SHP77 treated with DMSO at 0.1 percent for 48 hours (cell line): Measurements from ENCODE around the gene NFKBIL1.

Source experiments
- DNase-seq: peaks from one replicate; lab custom pipeline; 2025; lab: John Stamatoyannopoulos, UW

NFKBIL1 gene

DNA sequence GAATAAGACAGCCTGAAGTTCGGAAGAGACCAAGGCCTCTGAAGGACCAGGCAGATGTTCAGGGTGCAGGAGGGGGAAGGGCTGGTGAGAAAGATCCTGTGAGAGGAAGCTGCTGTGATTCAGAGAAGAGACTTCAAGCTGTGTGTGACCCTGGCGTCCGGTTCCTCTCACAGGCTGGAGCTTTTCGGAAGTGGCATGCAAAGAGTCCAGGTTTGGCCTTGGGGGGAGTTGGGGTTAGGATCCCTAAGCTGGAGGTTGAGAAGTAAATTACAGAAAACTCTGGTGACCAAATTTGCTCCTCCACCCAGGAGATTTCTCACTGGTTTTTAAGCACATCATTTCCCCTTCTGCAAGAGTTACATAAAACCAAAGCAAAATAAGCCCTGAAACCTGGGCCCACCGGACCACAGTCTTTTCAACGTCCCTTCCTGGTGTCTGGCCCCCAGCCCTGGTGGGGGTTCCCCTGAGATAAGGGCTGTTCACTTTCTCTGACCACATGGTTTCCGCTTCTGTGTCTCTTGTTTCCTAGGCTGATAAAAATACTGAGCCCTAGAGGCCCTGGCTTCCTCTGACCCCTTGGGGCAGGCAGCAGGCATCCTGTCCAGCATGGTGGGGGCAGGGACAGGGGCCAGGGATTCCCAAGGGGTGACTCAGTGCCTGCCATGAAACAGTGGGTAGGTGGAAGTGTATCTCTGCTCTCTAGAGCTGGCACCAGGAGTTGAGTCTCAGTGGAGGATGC lies 12.7 kb downstream of the NFKBIL1 start:
- no peak for DNase-seq

GRCh38 chr6:31560697-31561058 lies 13.3 kb downstream of the NFKBIL1 start:
- no peak for DNase-seq

DNA sequence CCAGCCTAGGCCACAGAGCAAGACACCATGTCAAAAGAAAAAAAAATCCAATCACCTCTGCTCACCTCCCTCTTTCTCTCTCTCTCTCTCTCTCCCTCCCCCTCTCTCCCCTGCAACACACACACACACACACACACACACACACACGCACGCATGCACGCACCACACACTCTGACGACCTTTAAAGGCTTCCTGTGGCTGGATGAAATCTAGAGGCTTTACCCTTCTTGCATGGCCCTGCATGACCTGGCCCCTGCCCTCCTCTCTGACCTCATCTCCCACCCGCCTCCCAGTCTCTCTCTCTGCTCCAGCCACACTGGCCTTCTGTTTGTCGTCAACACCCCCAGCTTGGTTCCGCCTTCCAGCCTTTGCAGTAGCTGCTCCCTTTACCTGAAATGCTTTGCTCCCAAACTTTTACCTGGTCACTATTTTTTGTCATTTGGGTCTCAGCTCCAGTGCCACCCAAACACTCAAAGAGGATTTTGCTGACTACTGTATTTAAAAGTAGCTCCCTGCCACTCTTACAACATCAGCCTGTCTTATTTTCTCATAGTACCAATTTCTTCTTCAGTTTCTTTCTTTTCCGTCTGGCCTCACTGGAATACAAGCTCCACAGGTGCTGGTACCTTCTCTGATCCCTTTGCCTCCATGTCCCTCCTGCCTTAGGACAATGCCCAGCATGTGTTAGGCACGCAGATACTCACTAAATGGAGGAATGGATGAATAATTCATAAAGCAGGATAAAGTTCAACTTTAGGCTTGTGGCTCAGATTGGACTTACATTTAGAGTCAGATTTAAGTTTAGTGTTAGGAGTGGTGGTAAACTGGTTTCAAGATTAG lies 20.3 kb downstream of the NFKBIL1 start:
- DNase-seq, result no peak

DNA sequence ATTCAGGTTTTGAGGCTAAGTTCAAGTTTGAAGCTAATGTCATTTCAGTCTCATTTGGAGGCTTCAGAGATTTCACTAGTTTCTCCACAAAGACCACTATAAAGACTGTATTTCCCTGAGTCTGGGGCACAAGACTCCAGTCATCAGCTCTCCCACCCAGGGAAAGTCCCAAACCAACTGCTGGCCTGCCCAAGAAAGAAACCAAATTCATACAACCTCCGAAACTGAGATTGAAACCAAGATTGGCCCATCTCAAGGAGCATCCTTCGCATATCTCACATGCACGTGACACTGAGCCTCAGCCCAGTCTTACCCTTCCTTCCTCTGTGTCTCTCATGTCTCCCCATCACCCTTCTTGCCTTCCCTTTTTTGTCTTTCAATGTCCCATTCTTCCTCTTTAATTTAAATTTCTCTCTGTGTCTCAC lies 21.1 kb downstream of the NFKBIL1 start:
- no peak for DNase-seq

DNA sequence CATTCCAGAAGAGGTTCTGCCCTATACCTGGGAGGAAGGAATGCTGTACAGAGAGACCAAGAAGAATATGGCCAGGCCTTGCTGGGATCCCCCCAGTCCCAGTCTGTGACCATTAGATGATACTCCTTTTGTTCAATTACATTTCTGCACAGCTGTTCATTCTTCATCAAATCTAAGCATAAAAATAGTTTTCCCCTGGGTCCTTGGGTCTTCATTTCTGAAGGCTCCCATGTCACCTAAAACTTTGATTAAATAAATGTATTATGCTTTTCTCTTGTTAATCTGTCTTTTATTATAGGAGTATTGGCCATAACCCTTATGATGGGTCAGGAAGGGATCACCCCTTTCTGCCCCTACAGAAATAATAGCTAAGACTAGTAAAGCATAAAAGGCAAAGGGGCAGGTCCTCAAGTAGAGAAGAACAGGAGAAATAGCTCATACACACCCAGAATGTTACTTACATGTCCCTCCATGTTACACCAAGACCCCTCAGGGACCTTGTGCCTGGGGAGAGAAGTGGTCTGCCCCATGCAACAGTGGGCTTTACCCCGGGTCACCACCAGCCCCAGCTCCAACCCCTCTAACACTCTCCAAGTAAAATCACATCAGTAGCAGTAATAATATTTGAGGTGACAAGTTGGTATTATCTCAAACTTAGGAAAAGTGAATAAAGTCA lies 22.6 kb downstream of the NFKBIL1 start:
- DNase-seq, result no peak

GRCh38 chr6:31572041-31572911 lies 24.9 kb downstream of the NFKBIL1 start, which contains the start of gene LTA:
Gene LTA, plus strand, starts transcription at chr6:31572289. Its CDS starts 454 bp downstream, at chr6:31572743.
- DNase-seq, result no peak

DNA sequence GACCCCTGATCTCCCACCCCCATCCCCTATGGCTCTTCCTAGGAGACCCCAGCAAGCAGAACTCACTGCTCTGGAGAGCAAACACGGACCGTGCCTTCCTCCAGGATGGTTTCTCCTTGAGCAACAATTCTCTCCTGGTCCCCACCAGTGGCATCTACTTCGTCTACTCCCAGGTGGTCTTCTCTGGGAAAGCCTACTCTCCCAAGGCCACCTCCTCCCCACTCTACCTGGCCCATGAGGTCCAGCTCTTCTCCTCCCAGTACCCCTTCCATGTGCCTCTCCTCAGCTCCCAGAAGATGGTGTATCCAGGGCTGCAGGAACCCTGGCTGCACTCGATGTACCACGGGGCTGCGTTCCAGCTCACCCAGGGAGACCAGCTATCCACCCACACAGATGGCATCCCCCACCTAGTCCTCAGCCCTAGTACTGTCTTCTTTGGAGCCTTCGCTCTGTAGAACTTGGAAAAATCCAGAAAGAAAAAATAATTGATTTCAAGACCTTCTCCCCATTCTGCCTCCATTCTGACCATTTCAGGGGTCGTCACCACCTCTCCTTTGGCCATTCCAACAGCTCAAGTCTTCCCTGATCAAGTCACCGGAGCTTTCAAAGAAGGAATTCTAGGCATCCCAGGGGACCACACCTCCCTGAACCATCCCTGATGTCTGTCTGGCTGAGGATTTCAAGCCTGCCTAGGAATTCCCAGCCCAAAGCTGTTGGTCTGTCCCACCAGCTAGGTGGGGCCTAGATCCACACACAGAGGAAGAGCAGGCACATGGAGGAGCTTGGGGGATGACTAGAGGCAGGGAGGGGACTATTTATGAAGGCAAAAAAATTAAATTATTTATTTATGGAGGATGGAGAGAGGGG lies 26.1 kb downstream of the NFKBIL1 start:
- no peak for DNase-seq

- no peak for DNase-seq
These were observed 27.0 kb downstream of the NFKBIL1 start for GRCh38 chr6:31574106-31575061.

DNA sequence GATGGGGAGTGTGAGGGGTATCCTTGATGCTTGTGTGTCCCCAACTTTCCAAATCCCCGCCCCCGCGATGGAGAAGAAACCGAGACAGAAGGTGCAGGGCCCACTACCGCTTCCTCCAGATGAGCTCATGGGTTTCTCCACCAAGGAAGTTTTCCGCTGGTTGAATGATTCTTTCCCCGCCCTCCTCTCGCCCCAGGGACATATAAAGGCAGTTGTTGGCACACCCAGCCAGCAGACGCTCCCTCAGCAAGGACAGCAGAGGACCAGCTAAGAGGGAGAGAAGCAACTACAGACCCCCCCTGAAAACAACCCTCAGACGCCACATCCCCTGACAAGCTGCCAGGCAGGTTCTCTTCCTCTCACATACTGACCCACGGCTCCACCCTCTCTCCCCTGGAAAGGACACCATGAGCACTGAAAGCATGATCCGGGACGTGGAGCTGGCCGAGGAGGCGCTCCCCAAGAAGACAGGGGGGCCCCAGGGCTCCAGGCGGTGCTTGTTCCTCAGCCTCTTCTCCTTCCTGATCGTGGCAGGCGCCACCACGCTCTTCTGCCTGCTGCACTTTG lies 28.0 kb downstream of the NFKBIL1 start, which contains the start of gene TNF:
Gene TNF, plus strand, starts transcription at position 231 of the 567 bp plus-strand sequence. Its CDS starts 177 bp downstream, at position 408.
- no peak for DNase-seq

GRCh38 chr6:31575952-31576685 lies 28.7 kb downstream of the NFKBIL1 start:
- no peak for DNase-seq

DNA sequence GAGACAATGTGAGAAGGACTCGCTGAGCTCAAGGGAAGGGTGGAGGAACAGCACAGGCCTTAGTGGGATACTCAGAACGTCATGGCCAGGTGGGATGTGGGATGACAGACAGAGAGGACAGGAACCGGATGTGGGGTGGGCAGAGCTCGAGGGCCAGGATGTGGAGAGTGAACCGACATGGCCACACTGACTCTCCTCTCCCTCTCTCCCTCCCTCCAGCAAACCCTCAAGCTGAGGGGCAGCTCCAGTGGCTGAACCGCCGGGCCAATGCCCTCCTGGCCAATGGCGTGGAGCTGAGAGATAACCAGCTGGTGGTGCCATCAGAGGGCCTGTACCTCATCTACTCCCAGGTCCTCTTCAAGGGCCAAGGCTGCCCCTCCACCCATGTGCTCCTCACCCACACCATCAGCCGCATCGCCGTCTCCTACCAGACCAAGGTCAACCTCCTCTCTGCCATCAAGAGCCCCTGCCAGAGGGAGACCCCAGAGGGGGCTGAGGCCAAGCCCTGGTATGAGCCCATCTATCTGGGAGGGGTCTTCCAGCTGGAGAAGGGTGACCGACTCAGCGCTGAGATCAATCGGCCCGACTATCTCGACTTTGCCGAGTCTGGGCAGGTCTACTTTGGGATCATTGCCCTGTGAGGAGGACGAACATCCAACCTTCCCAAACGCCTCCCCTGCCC lies 29.6 kb downstream of the NFKBIL1 start:
- no peak for DNase-seq

DNA sequence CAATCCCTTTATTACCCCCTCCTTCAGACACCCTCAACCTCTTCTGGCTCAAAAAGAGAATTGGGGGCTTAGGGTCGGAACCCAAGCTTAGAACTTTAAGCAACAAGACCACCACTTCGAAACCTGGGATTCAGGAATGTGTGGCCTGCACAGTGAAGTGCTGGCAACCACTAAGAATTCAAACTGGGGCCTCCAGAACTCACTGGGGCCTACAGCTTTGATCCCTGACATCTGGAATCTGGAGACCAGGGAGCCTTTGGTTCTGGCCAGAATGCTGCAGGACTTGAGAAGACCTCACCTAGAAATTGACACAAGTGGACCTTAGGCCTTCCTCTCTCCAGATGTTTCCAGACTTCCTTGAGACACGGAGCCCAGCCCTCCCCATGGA lies 30.2 kb downstream of the NFKBIL1 start:
- no peak for DNase-seq

- no peak for DNase-seq
These were observed 31.0 kb downstream of the NFKBIL1 start for GRCh38 chr6:31578184-31579118.

DNA sequence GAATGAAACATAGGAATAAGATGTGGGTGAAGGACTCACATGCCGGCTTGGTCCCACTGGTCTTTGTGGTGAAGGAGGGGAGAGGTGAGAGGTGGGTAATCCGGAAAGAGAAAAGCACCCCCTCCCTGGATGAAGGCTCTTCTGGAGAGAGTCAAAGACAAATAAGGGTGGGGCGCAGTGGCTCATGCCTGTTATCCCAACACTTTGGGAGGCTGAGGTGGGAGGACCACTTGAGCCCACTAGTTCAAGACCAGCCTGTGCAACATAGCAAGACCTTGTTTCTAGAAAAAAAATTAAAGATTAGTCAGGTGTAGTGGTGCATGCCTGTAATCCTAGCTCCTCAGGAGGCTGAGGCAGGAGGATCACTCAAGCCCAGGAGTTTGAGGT lies 31.7 kb downstream of the NFKBIL1 start:
- no peak for DNase-seq

GRCh38 chr6:31579546-31580437 lies 32.4 kb downstream of the NFKBIL1 start:
- DNase-seq, result no peak

DNA sequence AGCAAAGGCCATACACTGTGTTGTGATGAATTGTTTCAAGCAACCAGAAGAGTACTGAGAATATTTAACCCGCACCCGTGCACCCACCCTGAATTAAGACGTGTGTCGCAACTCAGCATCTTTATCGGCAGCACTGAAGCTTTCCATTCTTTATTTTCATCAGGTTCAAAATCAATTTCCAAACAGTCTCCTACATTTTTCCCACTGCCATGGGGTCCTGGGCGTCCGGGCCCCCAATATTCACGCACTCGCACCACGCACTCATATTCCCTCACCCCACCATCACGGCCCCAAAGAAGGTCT lies 33.0 kb downstream of the NFKBIL1 start:
- no peak for DNase-seq
